H1 (cell line): ENCODE measurements around the gene XPOT. TPM values are rescaled to one million over a fixed set of nuclear protein-coding genes. Genes with fewer than 3 reads are reported as not detected.

Experiments used
- CBX8 ChIP-seq: fragments of 300-800, 300-1000 bp; sonication (generic); IDR thresholded peaks from 2 replicates; pipeline ENCODE4 v1.7.1; 2016; ENCODE audit warnings: low read depth, low read length, borderline replicate concordance
- FOSL1 ChIP-seq: IDR thresholded peaks from 2 replicates; pipeline ENCODE4 v1.6.1; 2011; ENCODE audit warnings: mild to moderate bottlenecking, low read depth, low read length, moderate library complexity; ENCODE audit not compliant: insufficient read depth
- SIX5 ChIP-seq: IDR thresholded peaks from 2 replicates; pipeline ENCODE4 v1.6.1; 2011; ENCODE audit warnings: mild to moderate bottlenecking, low read depth, low read length
- ZNF274 ChIP-seq: IDR thresholded peaks from 2 replicates; pipeline ENCODE4 v1.7.0; 2012; ENCODE audit warnings: low read length, borderline replicate concordance; ENCODE audit errors: extremely low read depth
- polyA plus RNA-seq, 7 experiments: library from polyadenylated mRNA; depleted of rRNA in 3 of 7; stranded (reverse) in 5 of 7; unstranded in 2 of 7; fragments of >200 nt in 5 of 7; fragments of 200-250 nt in 2 of 7; gene quantifications; 1 replicate in 5 of 7; 2 replicates in 1 of 7; 4 replicates in 1 of 7; pipeline versions ENCODE4 v1.2.1 to v1.2.3, GENCODE V29; 2011 to 2013; ENCODE audit warnings: missing spikeins in 2 of 7, mixed read lengths in 2 of 7
- total RNA-seq: library from RNA; stranded (reverse); fragmentation: NEBNext Ultra II Directional; extraction: Animal tissue kit (Norgen Biotek cat#: 25700); gene quantifications from 2 replicates; pipeline ENCODE4 v1.2.1, GENCODE V29; 2021

The XPOT gene
- total and polyA plus RNA-seq, 2 of the 8 experiments (the other 6 are each of a cell fraction or from before 2014, with no cell fraction given): 38.8 to 176 TPM

DNA sequence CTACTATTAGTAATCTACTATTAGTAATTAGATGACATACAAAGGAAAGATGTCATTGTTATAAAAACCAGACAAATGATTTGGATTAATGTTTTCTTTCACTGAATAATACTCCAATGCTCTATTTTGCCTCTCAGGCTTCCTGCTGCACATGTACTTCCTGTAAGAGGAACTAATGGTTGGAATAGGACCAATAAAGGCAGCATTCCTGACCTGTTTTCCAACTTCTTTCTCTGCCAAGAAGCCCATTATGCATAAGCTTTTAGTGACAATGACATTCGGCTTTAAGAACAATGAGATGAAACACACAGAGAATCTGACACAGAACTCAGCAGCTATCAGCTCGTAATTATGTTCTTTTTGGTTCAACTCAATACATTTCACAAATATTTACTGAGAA, 8.5 kb upstream of the XPOT start (continued):
- TF ChIP-seq FOSL1 (no peak), CBX8 (no peak), ZNF274 (no peak), SIX5 (no peak)
- TF ChIP-seq, all 59 proteins: peak for 0
